ENCODE results near the gene CALN1. TPM values are rescaled to one million over a fixed set of nuclear protein-coding genes. Genes with fewer than 3 reads are reported as not detected.
"Not testable (repeated sequence)": the region's sequence is repeated elsewhere in the genome, so short reads cannot be mapped to it uniquely, and the experiment has no call there.

CALN1 gene
- total RNA-seq, 1 donor from 2014 or later = not detected

- DNase-seq (ENCODE audit: low spot score) = no peak
- intact Hi-C loops (cut with DNase I) = no loop called here
These were observed 719 bp downstream of the CALN1 start for GRCh38 chr7:72411419-72411818.

GRCh38 chr7:72409638-72410015 lies 2.5 kb downstream of the CALN1 start:
- DNase-seq (ENCODE audit: low spot score) = peak; percentile 2
- intact Hi-C loops (cut with DNase I) = no loop called here

- intact Hi-C loops (cut with DNase I) = no loop called here
- DNase-seq (ENCODE audit: low spot score) = peak; percentile 58
These were observed 3.0 kb downstream of the CALN1 start for GRCh38 chr7:72408966-72409637.

GRCh38 chr7:72406820-72407403 lies 5.2 kb downstream of the CALN1 start:
- peak; percentile 26 for DNase-seq (ENCODE audit: low spot score)
- intact Hi-C loops (cut with DNase I) = no loop called here

GRCh38 chr7:72405871-72406270 lies 6.3 kb downstream of the CALN1 start:
- peak; percentile 69 for DNase-seq (ENCODE audit: low spot score)

DNA sequence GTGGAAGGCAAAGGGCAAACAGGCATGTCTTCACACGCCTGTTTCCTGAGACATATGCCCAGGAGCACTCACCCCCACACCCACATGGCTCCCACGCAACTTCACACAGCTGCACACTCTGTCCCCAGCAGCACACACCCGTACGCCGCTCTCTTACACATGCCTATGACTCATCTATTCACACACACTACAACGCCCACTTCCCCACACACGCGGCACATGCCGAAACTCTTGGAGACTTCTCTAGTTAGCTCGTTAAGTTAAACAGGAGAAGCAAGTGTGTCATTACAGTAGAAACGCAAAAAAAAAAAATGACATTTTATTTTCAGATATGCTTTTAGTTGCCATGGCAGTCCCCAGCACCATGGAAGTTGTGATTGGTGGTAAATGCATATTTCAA lies 6.7 kb downstream of the CALN1 start:
- intact Hi-C loops (cut with DNase I) = no loop called here
- peak; percentile 46 for DNase-seq (ENCODE audit: low spot score)

More at GRCh38 chr7:72405871-72406270, 6.3 kb downstream of the CALN1 start:
- intact Hi-C loops (cut with DNase I) = no loop called here

GRCh38 chr7:72404743-72405142 lies 7.4 kb downstream of the CALN1 start:
- peak; percentile 9 for DNase-seq (ENCODE audit: low spot score)
- intact Hi-C loops (cut with DNase I) = no loop called here

- intact Hi-C loops (cut with DNase I) = no loop called here
- DNase-seq (ENCODE audit: low spot score) = peak; percentile 20
These were observed 8.6 kb downstream of the CALN1 start for GRCh38 chr7:72403458-72404076.

DNA sequence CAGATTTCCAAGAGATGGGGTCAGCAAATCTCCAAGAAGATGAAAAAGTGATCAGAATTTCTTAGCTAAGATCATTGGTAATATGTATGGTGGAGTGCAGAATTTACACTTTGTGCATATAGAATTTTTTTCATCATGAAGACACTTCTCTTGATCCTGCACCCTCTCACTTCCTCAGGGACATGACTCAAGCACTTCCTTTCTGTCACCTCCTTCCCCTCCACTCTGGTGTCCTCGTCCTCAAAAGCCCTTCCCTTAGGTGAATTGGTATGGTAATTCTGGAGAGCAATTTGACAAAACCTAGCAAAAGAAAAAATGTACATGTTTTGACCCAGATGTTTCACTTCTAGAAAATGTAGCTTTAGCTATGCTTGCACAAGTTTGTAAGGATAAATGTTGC lies 18.1 kb downstream of the CALN1 start:
- intact Hi-C loops (cut with DNase I) = no loop called here
- DNase-seq (ENCODE audit: low spot score) = no peak

GRCh38 chr7:72391821-72392377 lies 20.2 kb downstream of the CALN1 start:
- intact Hi-C loops (cut with DNase I) = no loop called here
- no peak for DNase-seq (ENCODE audit: low spot score)

- no peak for DNase-seq (ENCODE audit: low spot score)
- intact Hi-C loops (cut with DNase I) = no loop called here
These were observed 26.0 kb downstream of the CALN1 start for GRCh38 chr7:72386118-72386517.

DNA sequence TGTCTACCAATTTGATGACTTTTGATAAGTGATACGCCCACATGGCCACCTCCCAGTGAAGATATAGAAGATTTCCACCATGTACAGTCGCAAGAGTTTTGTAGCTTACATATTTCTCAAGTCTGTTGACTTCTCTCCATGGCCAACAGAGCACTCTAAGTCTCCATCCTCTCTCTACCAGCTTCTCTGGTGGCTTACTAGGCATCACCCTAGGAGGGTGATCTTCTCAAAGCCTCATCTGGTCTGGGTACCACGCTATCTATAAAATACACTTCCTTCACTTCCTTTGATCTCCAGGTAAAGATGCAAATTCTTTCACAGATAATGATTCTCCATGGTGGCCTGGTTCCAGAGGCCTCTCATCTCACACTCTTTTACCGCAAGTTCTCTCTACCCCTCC lies 49.9 kb downstream of the CALN1 start:
- no peak for DNase-seq (ENCODE audit: low spot score)

DNA sequence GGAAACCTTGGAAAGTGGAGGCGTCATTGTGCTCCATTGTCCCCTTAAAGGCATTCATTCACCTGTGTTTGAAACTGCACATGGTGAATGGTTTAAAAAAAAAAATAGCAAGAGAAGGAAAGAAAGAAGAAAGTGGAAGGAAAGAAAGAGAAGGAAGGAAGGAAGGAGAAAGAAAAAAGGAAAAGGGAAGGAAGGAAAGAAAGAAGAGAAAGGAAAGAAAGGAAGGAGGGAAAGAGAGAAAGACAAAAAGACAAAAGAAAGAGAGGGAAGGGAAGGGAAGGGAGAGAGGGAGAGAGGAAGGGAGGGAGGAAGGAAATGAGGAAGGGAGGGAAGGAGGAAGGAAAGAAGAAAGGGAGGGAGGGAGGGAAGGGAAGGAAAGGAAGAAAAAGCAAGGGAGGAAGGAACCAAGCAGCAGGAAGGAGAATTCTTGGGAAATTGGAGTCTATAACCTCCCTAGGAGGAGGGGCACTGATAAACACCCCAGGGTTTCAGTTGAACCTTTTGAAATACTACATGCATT lies 66.9 kb downstream of the CALN1 start:
- intact Hi-C loops (cut with DNase I) = no loop called here
- DNase-seq (ENCODE audit: low spot score) = no peak

More for the DNA sequence above, 49.9 kb downstream of the CALN1 start:
- intact Hi-C loops (cut with DNase I) = no loop called here

DNA sequence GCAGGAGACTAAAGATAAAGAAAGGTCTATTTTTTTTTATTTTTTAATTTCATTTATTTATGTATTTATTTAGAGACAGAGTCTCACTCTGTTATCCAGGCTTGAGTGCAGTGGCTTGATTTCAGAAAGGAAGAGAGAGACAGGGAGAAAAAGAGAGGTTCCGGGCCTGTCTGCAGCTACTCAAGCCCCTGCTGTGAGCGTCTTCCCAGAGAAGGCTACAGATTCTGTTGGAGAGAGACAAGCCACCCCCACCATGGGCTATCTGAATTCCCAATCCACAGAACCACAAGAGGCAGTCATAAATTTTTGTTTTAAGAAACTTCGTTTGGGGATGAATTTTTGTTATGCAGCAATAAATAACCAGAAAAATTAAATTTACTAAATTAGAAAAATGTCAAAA lies 68.1 kb downstream of the CALN1 start:
- intact Hi-C loops (cut with DNase I) = no loop called here
- no peak for DNase-seq (ENCODE audit: low spot score)

DNA sequence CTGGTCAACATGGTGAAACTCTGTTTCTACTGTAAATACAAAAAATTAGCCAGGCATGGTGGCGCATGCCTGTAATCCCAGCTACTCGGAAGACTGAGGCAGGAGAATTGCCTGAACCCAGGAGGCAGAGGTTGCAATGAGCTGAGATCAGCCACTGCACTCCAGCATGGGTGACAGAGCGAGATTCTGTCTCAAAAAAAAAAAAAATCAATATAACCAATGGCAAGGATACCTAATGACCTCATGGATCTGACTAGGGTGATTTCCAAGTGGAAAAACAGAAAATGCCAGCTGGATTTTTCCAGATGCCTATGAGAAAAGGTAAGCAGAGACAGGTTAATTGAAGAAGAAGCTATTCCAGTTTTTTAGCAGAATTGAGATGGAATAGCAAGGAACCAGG lies 68.8 kb downstream of the CALN1 start:
- intact Hi-C loops (cut with DNase I); DNase-seq (ENCODE audit: low spot score): not testable (repeated sequence)

- intact Hi-C loops (cut with DNase I) = no loop called here
- DNase-seq (ENCODE audit: low spot score) = no peak
These were observed 74.6 kb downstream of the CALN1 start for GRCh38 chr7:72337390-72338167.

DNA sequence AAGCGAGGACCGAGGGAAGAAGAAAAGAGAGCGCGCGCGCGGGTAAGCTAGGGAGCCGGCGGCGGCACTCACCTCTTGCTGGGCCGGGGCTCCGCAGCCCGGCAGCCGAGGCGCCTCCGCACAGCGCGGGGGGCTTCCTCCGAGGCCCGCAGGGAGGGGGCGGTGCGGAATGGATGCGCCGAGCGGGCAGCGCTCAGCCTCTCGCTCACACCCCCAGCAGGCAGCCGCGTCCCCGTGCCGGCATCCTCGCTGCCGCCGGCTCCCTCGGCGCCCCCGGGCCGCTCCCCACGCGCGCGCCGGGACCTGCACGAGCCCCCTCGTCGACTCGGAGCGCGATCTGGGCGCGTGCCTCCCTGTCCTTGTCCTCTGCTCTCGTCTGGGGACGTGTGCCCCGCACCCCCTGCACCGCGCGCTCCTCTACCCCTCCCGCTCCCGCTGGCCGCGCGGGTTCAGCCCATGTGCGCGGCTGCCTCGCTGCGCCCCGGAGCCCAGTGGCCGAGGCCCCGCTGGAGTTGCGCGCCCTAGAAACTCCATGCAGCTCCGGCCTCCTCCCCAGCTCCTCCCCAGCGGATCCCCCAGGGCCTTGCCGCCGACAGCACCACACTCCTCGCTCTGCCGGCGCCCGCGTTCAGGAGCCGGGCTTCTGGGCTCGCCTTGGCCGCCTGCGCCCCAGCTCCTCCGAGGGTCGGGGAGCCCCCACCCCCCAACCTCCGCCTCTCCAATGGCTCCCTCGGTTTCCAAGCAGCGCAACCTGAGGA lies 75.3 kb downstream of the CALN1 start:
- no peak for DNase-seq (ENCODE audit: low spot score)
- intact Hi-C loops (cut with DNase I) = no loop called here

- no peak for DNase-seq (ENCODE audit: low spot score)
- intact Hi-C loops (cut with DNase I) = no loop called here
These were observed 75.8 kb downstream of the CALN1 start for GRCh38 chr7:72336382-72336631.

- intact Hi-C loops (cut with DNase I) = no loop called here
- DNase-seq (ENCODE audit: low spot score) = no peak
These were observed 76.4 kb downstream of the CALN1 start for GRCh38 chr7:72335561-72336381.
